Measurements from ENCODE around the gene NES. TPM values are rescaled to one million over a fixed set of nuclear protein-coding genes. Genes with fewer than 3 reads are reported as not detected.
A peak's percentile ranks its signal among the peaks of the same experiment; 100 is the strongest.

The NES gene
- total RNA-seq, 4 donors from 2014 or later, result 7.8 to 28.8 (median 13.5) TPM

DNA sequence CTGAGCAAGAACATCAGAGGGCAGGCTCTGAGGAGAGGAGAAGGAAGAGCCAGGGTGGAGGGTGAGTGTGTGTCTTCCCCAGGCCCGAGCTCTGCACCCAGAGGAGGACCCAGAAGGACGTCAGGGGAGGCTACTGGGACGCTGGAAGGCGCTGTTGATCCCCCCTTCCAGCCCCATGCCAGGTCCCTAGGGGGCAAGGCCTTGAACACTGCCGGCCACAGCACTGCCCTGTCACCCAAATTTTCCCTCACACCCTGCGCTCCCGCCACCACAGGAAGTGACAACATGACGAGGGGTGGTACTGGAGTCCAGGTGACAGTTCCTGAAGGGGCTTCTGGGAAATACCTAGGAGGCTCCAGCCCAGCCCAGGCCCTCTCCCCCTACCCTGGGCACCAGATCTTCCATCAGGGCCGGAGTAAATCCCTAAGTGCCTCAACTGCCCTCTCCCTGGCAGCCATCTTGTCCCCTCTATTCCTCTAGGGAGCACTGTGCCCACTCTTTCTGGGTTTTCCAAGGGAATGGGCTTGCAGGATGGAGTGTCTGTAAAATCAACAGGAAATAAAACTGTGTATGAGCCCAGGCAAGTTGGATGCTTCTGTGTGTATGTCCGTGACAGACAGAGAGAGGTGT is 18.1 kb downstream of the NES start:
- TF ChIP-seq, protein P1, sequence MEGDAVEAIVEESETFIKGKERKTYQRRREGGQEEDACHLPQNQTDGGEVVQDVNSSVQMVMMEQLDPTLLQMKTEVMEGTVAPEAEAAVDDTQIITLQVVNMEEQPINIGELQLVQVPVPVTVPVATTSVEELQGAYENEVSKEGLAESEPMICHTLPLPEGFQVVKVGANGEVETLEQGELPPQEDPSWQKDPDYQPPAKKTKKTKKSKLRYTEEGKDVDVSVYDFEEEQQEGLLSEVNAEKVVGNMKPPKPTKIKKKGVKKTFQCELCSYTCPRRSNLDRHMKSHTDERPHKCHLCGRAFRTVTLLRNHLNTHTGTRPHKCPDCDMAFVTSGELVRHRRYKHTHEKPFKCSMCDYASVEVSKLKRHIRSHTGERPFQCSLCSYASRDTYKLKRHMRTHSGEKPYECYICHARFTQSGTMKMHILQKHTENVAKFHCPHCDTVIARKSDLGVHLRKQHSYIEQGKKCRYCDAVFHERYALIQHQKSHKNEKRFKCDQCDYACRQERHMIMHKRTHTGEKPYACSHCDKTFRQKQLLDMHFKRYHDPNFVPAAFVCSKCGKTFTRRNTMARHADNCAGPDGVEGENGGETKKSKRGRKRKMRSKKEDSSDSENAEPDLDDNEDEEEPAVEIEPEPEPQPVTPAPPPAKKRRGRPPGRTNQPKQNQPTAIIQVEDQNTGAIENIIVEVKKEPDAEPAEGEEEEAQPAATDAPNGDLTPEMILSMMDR (IDR thresholded peaks at IDR 0.05; ENCODE audit: low read depth), result no peak

GRCh38 chr1:156658496-156658895 is 18.7 kb downstream of the NES start:
- TF ChIP-seq, protein P1 (IDR thresholded peaks at IDR 0.05; ENCODE audit: low read depth), result no peak

GRCh38 chr1:156657741-156658319 is 19.4 kb downstream of the NES start:
- TF ChIP-seq, protein P1 (IDR thresholded peaks at IDR 0.05; ENCODE audit: low read depth), result no peak

DNA sequence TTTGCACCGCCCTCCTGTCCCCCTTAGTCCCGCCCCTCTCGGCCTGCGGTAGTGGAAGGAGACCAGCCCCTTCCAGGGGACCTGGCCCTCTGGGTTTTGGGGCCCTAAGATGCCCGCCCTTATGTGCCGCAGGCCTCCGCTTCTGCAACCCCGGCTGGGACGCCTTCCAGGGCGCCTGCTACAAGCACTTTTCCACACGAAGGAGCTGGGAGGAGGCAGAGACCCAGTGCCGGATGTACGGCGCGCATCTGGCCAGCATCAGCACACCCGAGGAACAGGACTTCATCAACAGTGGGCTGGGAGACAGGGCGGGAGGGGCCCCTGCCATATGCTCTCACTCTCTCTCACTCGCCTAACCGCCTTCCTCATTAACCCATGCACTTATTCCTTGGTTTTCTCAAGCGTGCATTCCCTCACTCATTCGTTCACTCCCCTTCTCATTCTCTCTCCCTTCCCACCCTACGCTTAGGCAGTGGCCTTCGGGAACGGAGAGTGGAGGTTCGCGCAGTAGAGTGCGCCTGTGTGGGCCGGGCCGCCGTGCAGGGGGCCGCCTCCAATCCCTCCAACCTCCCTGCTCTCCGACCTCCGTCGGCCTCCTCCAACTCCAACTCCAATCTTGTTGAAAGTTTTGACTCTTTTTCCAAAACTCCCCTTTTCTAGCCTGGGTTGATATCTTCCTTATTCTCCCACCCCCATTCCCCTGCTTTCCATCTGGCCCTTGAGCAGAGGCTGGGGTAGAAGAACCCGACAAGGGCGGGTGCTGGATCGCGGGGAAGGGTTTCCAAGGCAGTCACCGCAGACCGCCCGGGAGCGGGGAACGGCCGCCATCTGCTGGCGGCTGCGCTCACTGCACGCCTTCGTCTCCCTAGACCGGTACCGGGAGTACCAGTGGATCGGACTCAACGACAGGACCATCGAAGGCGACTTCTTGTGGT is 20.1 kb downstream of the NES start:
- TF ChIP-seq, protein P1 (IDR thresholded peaks at IDR 0.05; ENCODE audit: low read depth), result peak; percentile 63

- TF ChIP-seq, protein P1 (IDR thresholded peaks at IDR 0.05; ENCODE audit: low read depth), result no peak
These were observed 21.2 kb downstream of the NES start for GRCh38 chr1:156655904-156656516.

- TF ChIP-seq, protein P1 (IDR thresholded peaks at IDR 0.05; ENCODE audit: low read depth), result no peak
These were observed 21.9 kb downstream of the NES start for GRCh38 chr1:156655151-156655903.
